Peyer's patch (tissue), 4 donors: ENCODE results near the gene PLXDC1. TPM values are rescaled to one million over a fixed set of nuclear protein-coding genes. Genes with fewer than 3 reads are reported as not detected.

Source experiments
- DNase-seq, 3 donors: peaks; one replicate each; pipeline ENCODE4 v3.0.0-alpha.2; 2017 to 2019
- H3K27ac ChIP-seq, 4 donors: fragments of 200-600 bp; sonication (generic); one replicate each; pipeline ENCODE4 v1.5.1; 2016 to 2019
- H3K27me3 ChIP-seq, 2 donors: fragments of 200-600 bp; sonication (generic); one replicate each; pipeline ENCODE4 v1.5.1; 2019
- H3K36me3 ChIP-seq, 3 donors: fragments of 200-600 bp; sonication (generic); one replicate each; pipeline ENCODE4 v1.5.1; 2016 to 2019
- H3K4me1 ChIP-seq, 4 donors: fragments of 200-600 bp; sonication (generic); one replicate each; pipeline ENCODE4 v1.5.1; 2016 to 2019
- H3K4me3 ChIP-seq, 4 donors: fragments of 200-600 bp; sonication (generic); 1 replicate in 3 of 4; 2 replicates in 1 of 4; pipeline ENCODE4 v1.5.1; 2016 to 2019; ENCODE audit warnings: mild to moderate bottlenecking in 1 of 4
- H3K9me3 ChIP-seq, 4 donors: fragments of 200-600 bp; sonication (generic); one replicate each; pipeline ENCODE4 v1.5.1; 2016 to 2019; ENCODE audit warnings: mild to moderate bottlenecking in 1 of 4
- CTCF ChIP-seq, 6 experiments: fragments of 450-650 bp in 4 of 6; fragments of 200-600 bp in 2 of 6; sonication (generic) in 1 of 6; IDR thresholded peaks; one replicate each; pipeline ENCODE4 v1.5.1; 2017 to 2019; ENCODE audit warnings: antibody characterized with exemption in 6 of 6, mild to moderate bottlenecking in 3 of 6, moderate library complexity in 1 of 6
- POLR2A ChIP-seq, 2 donors: fragments of 450-650 bp; IDR thresholded peaks; one replicate each; pipeline ENCODE4 v1.5.1; 2017; ENCODE audit warnings: antibody characterized with exemption in 2 of 2, mild to moderate bottlenecking in 2 of 2, moderate library complexity in 2 of 2
- total RNA-seq, 4 donors: library from RNA; depleted of rRNA; stranded (reverse); fragments of >200 nt; gene quantifications; one replicate each; pipeline ENCODE4 v1.1.0, GENCODE V29; 2016

PLXDC1 gene
- total RNA-seq, 4 donors from 2014 or later, result 14.5 to 34.7 (median 18.2) TPM

- DNase-seq, result no peak
- no peaks in the 10 kb centered on the region for H3K4me1 ChIP-seq
- H3K4me3 ChIP-seq, result no peak overlapping the region
- H3K27me3 ChIP-seq, result no peaks in the 10 kb centered on the region
- no peak overlapping the region for H3K27ac ChIP-seq
- TF ChIP-seq CTCF (IDR thresholded peaks at IDR 0.05) (no peak), POLR2A (IDR thresholded peaks at IDR 0.05) (no peak)
- H3K9me3 ChIP-seq, result no peaks in the 10 kb centered on the region
- peaks cover 0 to 25% (median 0%) of the 10 kb centered on the region in 3 donors for H3K36me3 ChIP-seq
These were observed 35.1 kb upstream of the PLXDC1 start for GRCh38 chr17:39186481-39187002.

GRCh38 chr17:39183720-39184119 lies 32.3 kb upstream of the PLXDC1 start:
- no peak for TF ChIP-seq POLR2A (IDR thresholded peaks at IDR 0.05)
- no peak for TF ChIP-seq CTCF (IDR thresholded peaks at IDR 0.05)
- no peak for DNase-seq
- no peak overlapping the region for H3K27ac ChIP-seq
- no peak overlapping the region for H3K4me3 ChIP-seq
- H3K4me1 ChIP-seq, result no peaks in the 10 kb centered on the region
- no peaks in the 10 kb centered on the region for H3K27me3 ChIP-seq
- peaks cover 0 to 22% (median 0%) of the 10 kb centered on the region in 3 donors for H3K36me3 ChIP-seq
- no peaks in the 10 kb centered on the region for H3K9me3 ChIP-seq

- Histone ChIP-seq H3K36me3 (peaks cover 0 to 22% (median 0%) of the 10 kb centered on the region in 3 donors), H3K4me1 (no peaks in the 10 kb centered on the region), H3K27me3 (no peaks in the 10 kb centered on the region), H3K4me3 (no peak overlapping the region), H3K9me3 (no peaks in the 10 kb centered on the region), H3K27ac (no peak overlapping the region)
- no peak for TF ChIP-seq POLR2A (IDR thresholded peaks at IDR 0.05)
- no peak for TF ChIP-seq CTCF (IDR thresholded peaks at IDR 0.05)
- DNase-seq, result no peak
These were observed 31.6 kb upstream of the PLXDC1 start for GRCh38 chr17:39183045-39183444.

GRCh38 chr17:39181303-39181702 lies 29.9 kb upstream of the PLXDC1 start:
- TF ChIP-seq CTCF (IDR thresholded peaks at IDR 0.05), result no peak
- TF ChIP-seq POLR2A (IDR thresholded peaks at IDR 0.05), result no peak
- H3K36me3 ChIP-seq, result peaks cover 0 to 22% (median 0%) of the 10 kb centered on the region in 3 donors

GRCh38 chr17:39178536-39178935 lies 27.1 kb upstream of the PLXDC1 start:
- Histone ChIP-seq H3K27me3 (no peaks in the 10 kb centered on the region), H3K36me3 (peaks cover 0 to 8% (median 0%) of the 10 kb centered on the region in 3 donors), H3K4me1 (peaks cover 0 to 4% (median 2%) of the 10 kb centered on the region in 4 donors), H3K4me3 (no peak overlapping the region), H3K9me3 (no peaks in the 10 kb centered on the region), H3K27ac (no peak overlapping the region)
- TF ChIP-seq POLR2A (IDR thresholded peaks at IDR 0.05) (no peak), CTCF (IDR thresholded peaks at IDR 0.05) (no peak)
- peak in 1 of 3 donors; percentile 67 for DNase-seq

More at GRCh38 chr17:39181303-39181702, 29.9 kb upstream of the PLXDC1 start:
- no peak for DNase-seq
- Histone ChIP-seq H3K4me3 (no peak overlapping the region), H3K9me3 (no peaks in the 10 kb centered on the region), H3K4me1 (no peaks in the 10 kb centered on the region), H3K27me3 (no peaks in the 10 kb centered on the region), H3K27ac (no peak overlapping the region)

- Histone ChIP-seq H3K4me3 (no peak overlapping the region), H3K27me3 (no peaks in the 10 kb centered on the region), H3K9me3 (no peaks in the 10 kb centered on the region), H3K27ac (no peak overlapping the region), H3K4me1 (peaks cover 0 to 4% (median 2%) of the 10 kb centered on the region in 4 donors), H3K36me3 (no peaks in the 10 kb centered on the region)
- DNase-seq, result no peak
- TF ChIP-seq POLR2A (IDR thresholded peaks at IDR 0.05), result no peak
- TF ChIP-seq CTCF (IDR thresholded peaks at IDR 0.05), result no peak
These were observed 25.8 kb upstream of the PLXDC1 start for GRCh38 chr17:39177256-39177655.
